Upper lobe of right lung (tissue), 1 donor: ENCODE measurements around the gene MID2. TPM values are rescaled to one million over a fixed set of nuclear protein-coding genes. Genes with fewer than 3 reads are reported as not detected.

Experiments used
- ATAC-seq: fragments of 200-7000 bp; cut with Tn5 transposase; one replicate; pipeline ENCODE4 v1.9.1; 2020; ENCODE audit warnings: mild to moderate bottlenecking, moderate library complexity
- DNase-seq: peaks from one replicate; pipeline ENCODE4 v3.0.0-alpha.2; 2020
- H3K27ac ChIP-seq: fragments of 200-600 bp; one replicate; pipeline ENCODE4 v1.8.0; 2022
- H3K27me3 ChIP-seq: fragments of 200-600 bp; one replicate; pipeline ENCODE4 v1.8.0; 2022; ENCODE audit warnings: mild to moderate bottlenecking
- H3K36me3 ChIP-seq: fragments of 200-600 bp; one replicate; pipeline ENCODE4 v1.8.0; 2022
- H3K4me1 ChIP-seq: fragments of 200-600 bp; one replicate; pipeline ENCODE4 v1.8.0; 2022
- H3K4me3 ChIP-seq: fragments of 200-600 bp; one replicate; pipeline ENCODE4 v1.8.0; 2022; ENCODE audit warnings: mild to moderate bottlenecking
- H3K9me3 ChIP-seq: fragments of 200-600 bp; one replicate; pipeline ENCODE4 v1.8.0; 2022
- CTCF ChIP-seq: fragments of 200-600 bp; IDR thresholded peaks from one replicate; pipeline ENCODE4 v1.8.0; 2022; ENCODE audit warnings: antibody characterized with exemption
- intact Hi-C: fragments of 100-400 bp; cut with DNase I; formaldehyde crosslinking; loops from one replicate; pipeline ENCODE4 v1.11.0; 2022
- total RNA-seq: library from RNA; stranded (reverse); fragmentation: NEBNext Ultra II Directional; extraction: Animal tissue kit (Norgen Biotek cat#: 25700); gene quantifications from one replicate; pipeline ENCODE4 v1.2.1, GENCODE V29; 2021
- donor health status: DM: no; HTN: yes; CAD: no; lungs with severe emphysema.

Gene MID2
- total RNA-seq, 1 donor from 2014 or later = 25.2 TPM

- no peak for ATAC-seq
- no peak for DNase-seq
- H3K4me3 ChIP-seq = no peak overlapping the region
- H3K27me3 ChIP-seq = no peaks in the 10 kb centered on the region
- no peak for TF ChIP-seq CTCF
- no peaks in the 10 kb centered on the region for H3K4me1 ChIP-seq
- H3K9me3 ChIP-seq = no peaks in the 10 kb centered on the region
- no peaks in the 10 kb centered on the region for H3K36me3 ChIP-seq
- no peak overlapping the region for H3K27ac ChIP-seq
- intact Hi-C loops = no loop called here
Observed at GRCh38 chrX:107857837-107858236, 32.2 kb downstream of the MID2 start.

DNA sequence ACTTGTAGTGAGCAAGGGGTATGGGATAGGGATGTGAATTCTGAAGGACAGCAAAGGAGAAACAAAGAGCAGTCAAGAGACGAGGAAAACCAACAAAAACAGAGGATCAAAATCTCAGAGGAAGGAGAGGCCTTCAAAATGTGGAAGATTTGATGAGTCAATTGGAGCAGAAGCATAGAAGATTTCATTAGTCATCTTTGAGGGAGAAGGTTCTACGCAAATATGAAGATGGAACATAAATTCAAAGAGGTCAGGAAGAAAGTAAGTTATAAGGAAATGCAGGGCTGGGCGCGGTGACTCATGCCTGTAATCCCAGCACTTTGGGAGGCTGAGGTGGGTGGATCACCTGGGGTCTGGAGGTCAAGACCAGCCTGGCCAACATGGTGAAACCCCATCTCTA is 35.4 kb downstream of the MID2 start:
- intact Hi-C loops = no loop called here
- DNase-seq (no peak), ATAC-seq (no peak)
- Histone ChIP-seq H3K36me3 (no peaks in the 10 kb centered on the region), H3K9me3 (no peaks in the 10 kb centered on the region), H3K27me3 (no peaks in the 10 kb centered on the region), H3K4me1 (no peaks in the 10 kb centered on the region), H3K27ac (no peak overlapping the region), H3K4me3 (no peak overlapping the region)
- TF ChIP-seq CTCF = no peak

DNA sequence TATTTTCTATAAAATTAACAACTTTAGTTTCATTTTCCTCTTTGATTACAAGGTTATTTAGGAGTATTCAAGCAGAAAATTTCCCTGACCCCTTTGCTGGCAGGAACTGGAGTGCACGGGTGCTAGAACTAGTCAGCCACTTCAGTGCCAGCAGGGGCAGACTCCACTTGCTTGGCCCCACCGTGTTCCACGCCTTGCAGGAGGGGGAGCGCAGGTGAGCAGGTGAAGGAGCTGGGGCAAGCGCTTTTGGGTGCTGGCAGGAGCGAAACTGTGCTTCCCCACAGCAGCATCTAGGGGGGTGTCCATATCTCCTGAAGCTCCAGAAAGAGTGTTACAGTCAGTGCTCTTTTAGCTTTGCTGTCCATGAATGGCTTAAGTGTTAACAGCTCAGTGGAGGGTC is 45.5 kb downstream of the MID2 start:
- Histone ChIP-seq H3K27me3 (no peaks in the 10 kb centered on the region), H3K36me3 (no peaks in the 10 kb centered on the region), H3K9me3 (no peaks in the 10 kb centered on the region), H3K4me3 (no peak overlapping the region), H3K4me1 (no peaks in the 10 kb centered on the region), H3K27ac (no peak overlapping the region)
- intact Hi-C loops = no loop called here
- ATAC-seq (no peak), DNase-seq (no peak)
- no peak for TF ChIP-seq CTCF

DNA sequence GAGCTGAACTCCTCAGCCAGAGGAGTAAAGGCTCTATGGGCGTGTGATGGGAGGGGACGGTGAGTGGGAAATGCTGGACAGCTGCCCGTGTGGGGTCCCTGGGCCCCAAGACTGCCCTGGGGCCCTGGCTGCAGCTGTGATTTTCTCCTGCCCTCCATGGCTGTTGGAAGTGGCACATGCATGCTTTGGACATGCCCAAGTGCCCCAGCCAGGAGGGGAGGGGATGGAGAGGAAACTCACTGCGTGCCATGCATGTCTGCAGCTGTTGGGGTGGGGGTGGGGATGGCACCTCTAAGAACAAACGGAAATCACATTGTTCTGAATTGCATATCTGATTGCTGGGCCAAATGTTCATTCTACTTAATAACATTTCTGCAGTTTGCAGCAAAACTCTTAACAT is 52.4 kb downstream of the MID2 start:
- Histone ChIP-seq H3K36me3 (no peaks in the 10 kb centered on the region), H3K4me3 (no peak overlapping the region), H3K27ac (no peak overlapping the region), H3K27me3 (no peaks in the 10 kb centered on the region), H3K9me3 (no peaks in the 10 kb centered on the region), H3K4me1 (no peaks in the 10 kb centered on the region)
- no peak for TF ChIP-seq CTCF
- no peak for ATAC-seq
- no peak for DNase-seq
- intact Hi-C loops = no loop called here

- Histone ChIP-seq H3K36me3 (no peaks in the 10 kb centered on the region), H3K4me1 (no peaks in the 10 kb centered on the region), H3K27ac (no peak overlapping the region), H3K9me3 (no peaks in the 10 kb centered on the region), H3K4me3 (no peak overlapping the region), H3K27me3 (no peaks in the 10 kb centered on the region)
- no peak for TF ChIP-seq CTCF
- no peak for ATAC-seq
- no peak for DNase-seq
- intact Hi-C loops = no loop called here
Observed at GRCh38 chrX:107880054-107880610, 54.5 kb downstream of the MID2 start.

GRCh38 chrX:107894038-107894437 is 68.4 kb downstream of the MID2 start:
- DNase-seq (no peak), ATAC-seq (peak; percentile 75)
- H3K4me1 ChIP-seq = no peaks in the 10 kb centered on the region
- intact Hi-C loops = no loop called here
- H3K27ac ChIP-seq = no peak overlapping the region
- no peaks in the 10 kb centered on the region for H3K27me3 ChIP-seq
- peak; percentile 52 for TF ChIP-seq CTCF
- no peaks in the 10 kb centered on the region for H3K9me3 ChIP-seq
- no peaks in the 10 kb centered on the region for H3K36me3 ChIP-seq
- no peak overlapping the region for H3K4me3 ChIP-seq
